HepG2 (cell line): Measurements from ENCODE around the gene ELL3. TPM values are rescaled to one million over a fixed set of nuclear protein-coding genes. Genes with fewer than 3 reads are reported as not detected.
A peak's percentile ranks its signal among the peaks of the same experiment; 100 is the strongest.

Experiments used
- ATAC-seq: fragments of 200-7000 bp; cut with Tn5 transposase; 3 replicates; pipeline ENCODE4 v1.9.1; 2020; ENCODE audit warnings: mild to moderate bottlenecking, moderate library complexity
- BruUV-seq: library from RNA; stranded (reverse); fragments of 400-500 nt; replicated peaks from 2 replicates; lab custom pipeline; 2021; lab: Mats Ljungman, UMichigan
- CTCF ChIA-PET: fragments of 300-600 bp; formaldehyde crosslinking; extraction: SDS; loops from one replicate; lab custom pipeline; 2021; ENCODE audit warnings: low total read pairs, inconsistent platforms, low intra/inter-chr PET ratio; lab: Yijun Ruan, JAX
- POLR2A ChIA-PET: fragments of 350-600 bp; sonication (Branson Sonifier 250); formaldehyde crosslinking; loops from one replicate; lab custom pipeline; 2020; ENCODE audit warnings: antibody characterized with exemption, inconsistent platforms; lab: Yijun Ruan, JAX
- DNase-seq: peaks from one replicate; pipeline ENCODE4 v3.0.0-alpha.2; 2015; ENCODE audit warnings: low spot score
- FAIRE-seq: peaks from 3 replicates; lab custom pipeline; 2011; peaks lifted over from hg19 to GRCh38; lab: Jason Lieb, UNC
- H2AFZ ChIP-seq: one replicate; pipeline ENCODE4 v1.6.1; 2011; ENCODE audit warnings: low read length, inconsistent platforms
- H3K27ac ChIP-seq: fragments of 300-600 bp; 3 replicates; pipeline ENCODE4 v1.8.0; 2011; ENCODE audit warnings: mixed run types, mild to moderate bottlenecking, mixed read lengths, low read length, inconsistent platforms; ENCODE audit not compliant: insufficient read depth; ENCODE audit errors: extremely low read length
- H3K27me3 ChIP-seq, 2 experiments: fragments of 200-600 bp in 1 of 2; 2 replicates in 1 of 2; 3 replicates in 1 of 2; pipeline versions ENCODE4 v1.6.0 to v1.8.0; 2011; ENCODE audit warnings: low read length in 2 of 2, mild to moderate bottlenecking in 2 of 2, moderate library complexity in 2 of 2, inconsistent platforms in 1 of 2; ENCODE audit not compliant: insufficient read depth in 2 of 2, control insufficient read depth in 1 of 2
- H3K36me3 ChIP-seq, 2 experiments: fragments of 200-600 bp in 1 of 2; replicated peaks in 1 of 2; 2 replicates in 1 of 2; 3 replicates in 1 of 2; pipeline versions ENCODE4 v1.5.1 to v1.8.0; 2011; ENCODE audit warnings: low read length in 2 of 2, inconsistent platforms in 1 of 2; ENCODE audit not compliant: insufficient read depth in 2 of 2, control insufficient read depth in 1 of 2
- H3K4me1 ChIP-seq: 2 replicates; pipeline ENCODE4 v1.5.1; 2012; ENCODE audit warnings: low read length, inconsistent platforms; ENCODE audit not compliant: insufficient read depth
- H3K4me2 ChIP-seq: 2 replicates; pipeline ENCODE4 v1.6.0; 2011; ENCODE audit warnings: low read depth, low read length, inconsistent platforms
- H3K4me3 ChIP-seq, 3 experiments: fragments of 200-600 bp in 1 of 3; sonication (generic), shearing (Covaris generic) in 1 of 3; replicated peaks in 1 of 3; 2 replicates each; pipeline ENCODE4 v1.5.1; 2011 to 2016; ENCODE audit warnings: low read length in 3 of 3, inconsistent platforms in 2 of 3, low read depth in 2 of 3, mild to moderate bottlenecking in 2 of 3, control low read depth in 1 of 3, mixed read lengths in 1 of 3; ENCODE audit not compliant: insufficient read depth in 1 of 3
- H3K79me2 ChIP-seq: one replicate; pipeline ENCODE4 v1.6.1; 2011; ENCODE audit warnings: low read length, inconsistent platforms; ENCODE audit not compliant: insufficient read depth
- H3K9ac ChIP-seq: 2 replicates; pipeline ENCODE4 v1.6.0; 2011; ENCODE audit warnings: mild to moderate bottlenecking, low read depth, low read length, inconsistent platforms; ENCODE audit not compliant: insufficient read depth
- H3K9me3 ChIP-seq: 2 replicates; pipeline ENCODE4 v1.5.1; 2012; ENCODE audit warnings: mild to moderate bottlenecking, low read length
- H4K20me1 ChIP-seq: 2 replicates; pipeline ENCODE4 v1.6.0; 2011; ENCODE audit warnings: inconsistent platforms, mild to moderate bottlenecking, low read length, moderate library complexity; ENCODE audit not compliant: insufficient read depth
- AGO2 ChIP-seq: fragments of 200-400 bp; formaldehyde crosslinking; optimal IDR thresholded peaks from 2 replicates; pipeline ENCODE3; 2017; ENCODE audit warnings: mild to moderate bottlenecking, low read depth, low read length, moderate library complexity
- ERF ChIP-seq: IDR thresholded peaks from 2 replicates; pipeline ENCODE4 v1.6.1; 2018; ENCODE audit warnings: missing biosample characterization, missing genetic modification reagents
- NAIF1 ChIP-seq: sonication (generic); formaldehyde crosslinking; IDR thresholded peaks from 2 replicates; pipeline ENCODE4 v1.5.0; 2020; ENCODE audit warnings: mild to moderate bottlenecking, missing genetic modification reagents, borderline replicate concordance
- PAF1 ChIP-seq: IDR thresholded peaks from 2 replicates; pipeline ENCODE4 v1.6.1; 2016; ENCODE audit warnings: missing genetic modification reagents, missing compliant biosample characterization
- POLR2A ChIP-seq, 2 experiments: IDR thresholded peaks; 2 replicates each; pipeline ENCODE4 v1.6.1; 2011; ENCODE audit warnings: low read depth in 2 of 2, low read length in 2 of 2, mild to moderate bottlenecking in 1 of 2, moderate library complexity in 1 of 2; ENCODE audit not compliant: insufficient read depth in 1 of 2
- POLR2AphosphoS5 ChIP-seq: IDR thresholded peaks from 2 replicates; pipeline ENCODE4 v1.6.1; 2012; ENCODE audit warnings: low read depth, low read length
- PPARG ChIP-seq: conservative IDR thresholded peaks from 2 replicates; pipeline ENCODE4 v1.6.1; 2016; ENCODE audit warnings: missing biosample characterization, missing genetic modification reagents
- RBM22 ChIP-seq: fragments of 200-400 bp; formaldehyde crosslinking; optimal IDR thresholded peaks from 2 replicates; pipeline ENCODE3; 2017; ENCODE audit warnings: mild to moderate bottlenecking, low read length, moderate library complexity
- SIX4 ChIP-seq: sonication (generic); formaldehyde crosslinking; IDR thresholded peaks from 2 replicates; pipeline ENCODE4 v1.4.0; 2020; ENCODE audit warnings: missing genetic modification reagents
- SP140L ChIP-seq: sonication (generic); formaldehyde crosslinking; IDR thresholded peaks from 2 replicates; pipeline ENCODE4 v1.4.0; 2020; ENCODE audit warnings: missing genetic modification reagents, borderline replicate concordance
- THRA ChIP-seq: sonication (generic); formaldehyde crosslinking; IDR thresholded peaks from 2 replicates; pipeline ENCODE4 v1.4.0; 2020; ENCODE audit warnings: missing genetic modification reagents, borderline replicate concordance
- ZNF296 ChIP-seq: sonication (generic); formaldehyde crosslinking; conservative IDR thresholded peaks from 2 replicates; pipeline ENCODE4 v1.5.0; 2020; ENCODE audit warnings: mild to moderate bottlenecking, missing genetic modification reagents
- ZNF446 ChIP-seq: sonication (generic); formaldehyde crosslinking; IDR thresholded peaks from 2 replicates; pipeline ENCODE4 v1.5.0; 2020; ENCODE audit warnings: mild to moderate bottlenecking, missing genetic modification reagents
- ZNF607 ChIP-seq: sonication (generic); formaldehyde crosslinking; IDR thresholded peaks from 2 replicates; pipeline ENCODE4 v1.5.1; 2020; ENCODE audit warnings: missing genetic modification reagents, mild to moderate bottlenecking, borderline replicate concordance
- WGBS: methylation state at CpG from one replicate; pipeline ENCODE4 v1.1.6; 2017; ENCODE audit warnings: low lambda C conversion rate; 5-methylcytosine and 5-hydroxymethylcytosine counted together
- in situ Hi-C: cut with HindIII; loops from 2 replicates; pipeline ENCODE4 v1.10.0; 2017; ENCODE audit warnings: low pct_unique_long_range_greater_than_20kb; ENCODE audit not compliant: extremely low pct_ligation_motif_present
- intact Hi-C: fragments of 100-400 bp; cut with micrococcal nuclease; formaldehyde crosslinking; loops from one replicate; pipeline ENCODE4 v1.10.0; 2022; ENCODE audit not compliant: unreplicated experiment
- polyA plus RNA-seq, 8 experiments: library from polyadenylated mRNA; depleted of rRNA in 3 of 8; stranded (reverse) in 7 of 8; unstranded in 1 of 8; fragments of >200 nt; fragmentation: Illumina TruSeq in 4 of 8; extraction: Trizol in 4 of 8; gene quantifications; 2 replicates each; pipeline versions ENCODE4 v1.2.1 to v1.2.3, GENCODE V29; 2011 to 2016; ENCODE audit warnings: low read depth in 4 of 8, missing spikeins in 1 of 8, mixed read lengths in 1 of 8; ENCODE audit not compliant: insufficient read depth in 1 of 8
- total RNA-seq, 5 experiments: library from RNA; depleted of rRNA; stranded (reverse); fragments of >200 nt; fragmentation: Illumina TruSeq; extraction: Trizol; gene quantifications; 2 replicates each; pipeline ENCODE4 v1.2.3, GENCODE V29; 2016; ENCODE audit warnings: low read depth in 1 of 5

ELL3 gene
- total and polyA plus RNA-seq, 2 of the 13 experiments (the other 11 are each of a cell fraction or from before 2014, with no cell fraction given): 6.1 to 8.8 TPM

- ChIA-PET CTCF (no interaction called here), POLR2A (interaction anchor here (0.8 to 5.2 kb wide), 3 partner anchors 9 to 28 kb away, joined by 3 to 34 read pairs (median 10); partner anchors contain the start of genes ELL3 and MFAP1)
- Histone ChIP-seq H2AFZ (no peak overlapping the region), H3K4me1 (peaks cover 70% of the 10 kb centered on the region), H4K20me1 (peaks cover 28% of the 10 kb centered on the region), H3K36me3 (peaks cover 8 to 35% of the 10 kb centered on the region in 2 experiments), H3K79me2 (peaks cover 37% of the 10 kb centered on the region), H3K27me3 (no peaks in the 10 kb centered on the region; a peak in 1 of 5 replicates), H3K9ac (no peak overlapping the region), H3K27ac (no peak overlapping the region), H3K4me3 (no peak overlapping the region), H3K9me3 (no peaks in the 10 kb centered on the region), H3K4me2 (no peak overlapping the region)
- DNase-seq (no peak), ATAC-seq (no peak), FAIRE-seq (no peak)
- TF ChIP-seq POLR2AphosphoS5 (peak; percentile 42), ZNF607 (CRISPR knock-in tag) (no peak), NAIF1 (CRISPR knock-in tag) (no peak), ZNF296 (CRISPR knock-in tag) (no peak), RBM22 (peak; percentile 87), POLR2A (IDR thresholded peaks at IDR 0.05; ENCODE audit: insufficient read depth in 1 of 2, low read depth in 2 of 2, low read length in 2 of 2) (peak in 1 of 2 experiments; percentile 43; a peak in 1 of 4 replicates), ERF (no peak), SIX4 (CRISPR knock-in tag) (no peak), AGO2 (no peak), SP140L (no peak), THRA (CRISPR knock-in tag) (no peak), PPARG (CRISPR knock-in tag) (no peak), PAF1 (CRISPR knock-in tag) (0 out of 2 replicates have a peak, but pooled peaks have one; percentile 10), ZNF446 (CRISPR knock-in tag) (no peak)
- BruUV-seq: no TSS peak
- WGBS: 89% methylated on average over 3 of the region's 3 CpGs
- intact Hi-C loops: no loop called here
- in situ Hi-C loops: no loop called here
These were observed 19.8 kb upstream of the ELL3 start for GRCh38 chr15:43796566-43796965.
